Activated CD4-positive, alpha-beta T cell treated with anti-CD3 and anti-CD28 coated beads for 48 hours (primary cell): ENCODE measurements around the gene CD48.
"Not testable (repeated sequence)": the region's sequence is repeated elsewhere in the genome, so short reads cannot be mapped to it uniquely, and the experiment has no call there.

Experiments used
- DNase-seq: peaks from one replicate; pipeline ENCODE4 v3.0.0-alpha.2; 2020

CD48 gene

DNA sequence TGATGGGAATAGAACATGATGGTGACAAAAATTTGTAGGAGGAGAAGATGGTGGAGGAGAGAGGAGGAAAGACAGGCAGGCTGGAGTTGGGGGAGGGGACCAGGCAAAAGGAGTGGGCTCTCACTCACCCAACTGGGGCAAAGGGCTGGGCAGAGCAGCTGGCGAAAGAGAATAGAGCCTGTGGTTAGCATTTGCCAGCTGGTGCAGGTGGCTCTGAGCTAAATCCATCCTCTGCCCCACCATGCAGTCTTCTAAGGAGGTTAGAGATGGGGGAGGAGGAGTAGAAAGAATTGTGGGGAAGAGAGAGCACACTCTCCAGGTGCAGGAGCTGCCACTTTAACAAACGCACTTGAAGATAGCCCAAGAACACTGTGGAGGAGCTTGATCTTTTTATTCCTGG is 37.2 kb downstream of the CD48 start:
- DNase-seq: no peak

DNA sequence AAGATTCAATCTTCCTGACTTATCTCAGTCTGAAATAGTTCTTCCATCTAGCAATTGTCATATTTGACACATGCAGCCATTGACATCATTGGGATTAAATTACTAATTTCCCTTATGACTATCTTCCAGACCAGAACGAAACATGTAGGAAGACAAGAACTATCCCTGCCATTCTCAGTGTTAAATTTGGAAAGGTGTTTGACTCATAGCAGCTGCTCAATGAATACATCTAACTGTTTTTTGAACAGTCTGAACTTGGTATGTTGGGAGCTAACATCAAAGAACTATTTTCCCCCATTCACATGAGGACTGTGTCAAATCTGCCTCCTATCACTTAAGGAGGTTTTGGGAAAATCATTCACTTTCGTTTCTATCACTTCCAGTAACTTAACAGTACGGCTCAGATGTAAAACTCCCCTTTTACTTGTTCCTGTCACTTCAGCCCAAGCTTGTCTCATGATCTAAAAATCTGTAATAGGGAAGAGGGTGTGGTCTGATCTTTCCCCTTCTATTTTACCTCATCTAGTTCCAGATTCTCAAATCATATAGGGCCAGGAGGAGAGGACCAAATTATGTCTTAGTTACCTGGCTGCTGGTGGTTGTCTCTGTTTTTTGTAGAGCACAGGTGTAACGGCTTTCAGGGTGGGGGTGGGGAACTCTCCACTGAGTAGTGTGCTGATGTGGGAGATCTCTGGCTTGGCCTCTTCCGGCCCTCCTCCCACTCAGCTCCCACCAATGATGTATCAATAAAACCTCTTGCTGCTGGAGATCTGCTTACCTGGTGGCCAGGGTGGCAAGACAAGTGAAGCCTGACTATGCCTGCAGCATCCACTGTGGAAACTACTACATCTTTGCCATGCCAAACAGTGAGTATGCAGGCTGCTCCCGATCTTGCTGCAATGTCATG is 38.6 kb downstream of the CD48 start:
- peak; percentile 53 for DNase-seq

DNA sequence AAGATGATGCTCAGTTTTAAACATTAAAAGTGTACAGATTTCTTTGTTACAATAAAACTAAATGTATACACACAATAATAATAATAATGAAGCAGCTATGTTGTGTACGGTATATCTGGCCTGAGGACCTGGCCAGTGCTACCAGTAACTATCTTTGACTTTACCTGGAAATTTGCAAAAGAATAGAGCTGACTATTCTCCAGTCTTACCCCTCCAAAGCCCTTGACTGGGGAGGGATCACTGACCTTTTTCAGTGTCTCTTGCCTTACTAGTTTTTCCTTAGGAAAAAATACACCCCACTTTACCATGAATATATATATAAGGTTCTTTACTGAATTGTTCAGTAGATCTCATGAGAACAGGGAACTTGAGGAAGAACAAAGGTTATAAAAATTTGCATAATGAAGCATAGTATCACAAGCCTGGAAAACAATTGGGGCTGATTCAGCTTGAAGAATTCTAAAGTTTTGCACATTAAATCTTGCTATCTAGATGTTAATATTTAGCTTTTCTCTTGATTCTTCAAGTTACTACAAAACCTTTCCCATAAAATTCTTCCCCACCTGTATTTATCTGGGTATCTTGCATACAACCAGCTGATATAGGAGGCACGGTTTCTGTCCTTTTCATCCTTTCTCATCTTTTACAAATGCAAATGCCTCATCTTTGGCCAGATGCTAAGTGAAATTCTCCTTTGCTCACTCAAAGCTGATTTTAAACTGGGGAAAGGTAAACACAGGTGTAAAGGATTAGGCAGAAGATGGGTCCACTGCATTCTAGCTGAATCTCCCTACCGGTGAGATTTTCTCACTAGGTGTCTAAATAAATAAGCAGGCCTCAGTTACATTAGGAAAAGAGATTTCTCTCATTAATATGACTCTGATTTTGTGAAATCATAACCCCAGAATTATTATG is 39.8 kb downstream of the CD48 start:
- DNase-seq: no peak

DNA sequence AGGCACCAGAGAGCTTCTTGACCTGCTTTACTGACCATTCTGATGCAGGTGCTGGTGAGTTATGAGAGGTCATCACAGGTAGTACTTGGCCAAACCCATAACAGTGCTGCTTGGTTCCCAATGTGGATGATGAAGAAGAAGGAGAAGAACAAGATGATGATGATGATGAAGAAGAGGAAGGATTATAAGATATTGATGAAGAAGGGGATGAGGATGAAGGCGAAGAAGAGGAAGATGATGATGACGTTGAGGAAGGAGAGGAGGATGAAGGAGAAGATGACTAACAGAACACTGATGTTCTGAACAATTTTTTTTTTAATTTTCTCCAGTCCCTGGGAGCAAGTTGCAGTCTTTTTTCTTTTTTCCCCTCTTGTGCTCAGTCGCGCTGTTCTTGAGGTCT is 40.9 kb downstream of the CD48 start:
- DNase-seq: no peak

DNA sequence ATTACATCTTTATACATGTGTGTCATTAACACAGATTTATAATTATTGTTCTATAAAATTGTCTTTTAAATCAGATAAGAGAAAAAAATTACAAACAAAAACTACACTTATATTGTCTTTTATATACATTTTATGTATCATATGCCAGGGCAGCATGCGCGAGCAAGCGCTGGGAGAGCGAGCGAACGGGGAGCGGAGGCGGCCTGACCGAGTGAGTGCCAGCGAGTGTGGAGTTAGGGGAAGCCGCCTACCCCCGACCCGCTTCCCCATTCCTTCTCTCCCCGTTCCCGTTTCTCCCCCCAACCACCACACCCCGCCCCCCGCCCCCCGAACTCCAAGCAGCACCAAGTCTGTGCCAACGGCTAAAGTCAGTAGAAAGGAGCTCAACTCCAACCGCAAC is 41.8 kb downstream of the CD48 start:
- no peak for DNase-seq

DNA sequence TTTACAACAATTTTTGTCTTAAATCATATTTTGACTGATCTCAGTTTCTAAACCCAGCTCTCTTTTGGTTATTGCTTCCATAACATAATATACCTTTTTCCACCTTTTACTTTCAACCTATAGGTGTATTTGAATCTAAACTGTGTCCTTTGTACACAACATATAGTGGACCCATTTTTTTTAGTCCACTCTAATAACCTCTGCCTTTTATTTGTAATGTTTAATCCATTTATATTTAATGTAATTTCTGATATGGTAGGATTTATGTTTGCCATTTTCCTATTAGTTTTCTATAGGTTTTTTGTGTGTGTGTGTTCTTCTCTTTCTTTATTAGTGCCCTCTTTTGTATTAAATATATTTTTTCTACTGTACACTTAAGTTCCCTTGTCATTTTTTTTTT is 42.3 kb downstream of the CD48 start:
- no peak for DNase-seq

DNA sequence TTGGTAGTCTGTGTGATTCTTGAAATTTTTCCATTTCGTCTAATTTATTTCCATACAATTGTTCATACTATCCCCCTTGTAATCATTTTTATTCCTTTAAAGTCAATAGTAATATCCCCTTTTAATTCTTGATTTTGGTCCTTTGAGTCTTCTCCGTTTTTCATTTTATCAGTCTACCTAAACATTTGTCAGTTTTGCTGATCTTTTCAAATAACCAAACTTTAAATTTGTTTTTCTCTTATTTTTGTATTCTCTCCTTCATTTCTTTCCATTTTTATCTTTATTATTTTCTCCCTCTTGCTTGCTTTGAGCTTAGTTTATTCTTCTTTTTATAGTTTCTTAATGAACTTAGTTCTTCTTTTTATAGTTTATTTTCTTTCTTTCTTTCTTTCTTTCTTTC is 43.7 kb downstream of the CD48 start:
- no peak for DNase-seq

DNA sequence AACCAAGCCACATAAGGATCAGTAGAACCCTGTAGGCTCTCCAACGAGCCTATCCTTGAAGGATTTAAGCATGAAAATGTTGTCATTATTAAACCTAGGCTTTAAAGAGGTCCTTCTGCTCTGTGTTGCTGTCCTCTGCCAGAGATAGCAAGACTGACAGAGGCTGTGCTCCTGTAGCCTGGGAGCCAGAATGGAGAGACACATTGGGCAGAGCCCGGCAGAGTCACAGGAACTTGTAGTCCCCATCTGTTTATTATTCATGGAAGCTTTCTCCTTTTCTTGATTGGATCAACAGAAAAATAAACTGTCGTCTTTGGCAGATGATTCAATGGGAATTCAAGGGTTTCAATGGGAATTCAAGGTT is 45.6 kb downstream of the CD48 start:
- DNase-seq: no peak

DNA sequence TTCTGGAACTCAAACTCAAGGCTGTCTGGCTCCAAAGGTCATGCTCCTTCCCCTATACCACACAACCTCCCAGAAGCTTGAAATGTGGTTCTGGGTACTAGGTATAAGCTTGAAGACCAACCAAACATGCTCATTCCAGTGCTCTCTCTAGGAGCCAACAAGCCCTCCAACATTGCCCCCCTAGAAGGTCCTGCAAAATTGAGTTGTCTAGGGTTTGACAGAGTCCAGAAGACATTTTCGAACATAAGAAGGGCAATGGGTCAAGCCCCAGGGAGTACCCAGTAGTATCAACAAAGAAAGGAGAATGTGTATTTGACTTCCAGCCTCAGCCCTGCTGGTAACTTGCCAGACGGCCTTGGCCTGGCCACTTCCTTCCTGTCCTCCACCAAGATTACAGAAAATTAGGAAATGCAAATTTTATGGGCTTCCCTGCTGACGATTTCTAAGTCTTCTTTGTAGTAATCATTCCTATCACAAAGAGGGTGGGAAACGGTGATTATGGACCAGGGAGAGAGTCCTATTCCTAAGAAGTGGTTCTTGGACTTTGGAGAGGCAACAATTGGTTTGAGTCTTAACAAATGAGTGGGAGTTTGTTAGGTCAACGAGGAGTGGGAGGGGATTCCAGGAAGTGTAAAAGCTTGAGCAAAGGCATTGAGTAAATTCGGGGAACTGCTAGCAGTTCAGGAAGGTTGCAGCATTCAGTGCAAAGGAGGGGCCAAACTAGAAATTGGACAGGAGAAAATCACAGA is 46.1 kb downstream of the CD48 start:
- DNase-seq: peak; percentile 39

DNA sequence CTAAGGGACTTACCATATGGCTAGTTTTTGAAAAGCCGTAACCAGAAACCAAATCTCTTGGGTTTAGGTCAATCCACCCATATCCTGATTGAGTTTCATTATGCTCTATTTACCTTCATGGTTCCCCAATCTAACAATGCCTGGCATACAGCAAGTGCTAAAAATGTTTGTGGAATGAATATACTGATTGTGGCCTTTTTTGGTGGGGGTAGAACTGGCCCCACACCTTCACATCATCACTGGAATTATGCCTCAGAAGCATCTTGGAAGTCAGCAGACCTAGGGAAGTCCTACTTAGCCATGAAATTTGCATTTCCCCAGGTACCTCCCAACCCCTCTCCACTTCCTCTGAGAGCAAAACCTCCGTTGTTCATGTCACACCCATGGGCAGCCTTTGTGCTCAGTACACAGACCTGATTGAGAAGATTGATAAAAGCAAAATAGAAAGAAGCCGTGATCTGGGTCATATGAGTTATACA is 47.0 kb downstream of the CD48 start:
- DNase-seq: peak; percentile 51

DNA sequence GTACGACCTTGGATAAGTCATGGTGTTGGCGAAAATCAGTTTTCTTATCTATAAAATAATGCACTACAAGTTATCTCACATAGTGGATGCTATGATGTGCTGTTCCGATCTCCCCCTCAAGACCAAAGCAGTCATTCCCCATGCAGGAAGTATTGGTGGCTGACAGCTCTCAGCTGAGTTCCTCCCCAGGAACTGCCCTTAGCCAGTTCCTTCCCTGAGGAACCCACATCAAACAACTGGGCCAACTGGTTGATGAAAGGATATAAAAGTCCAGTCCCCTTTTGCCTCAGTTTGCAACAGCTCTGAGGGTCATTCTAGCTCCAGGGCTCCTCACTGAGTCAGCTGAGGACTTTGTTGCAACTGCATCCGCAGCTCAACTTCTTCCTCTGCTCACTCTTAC is 48.7 kb downstream of the CD48 start:
- no peak for DNase-seq

DNA sequence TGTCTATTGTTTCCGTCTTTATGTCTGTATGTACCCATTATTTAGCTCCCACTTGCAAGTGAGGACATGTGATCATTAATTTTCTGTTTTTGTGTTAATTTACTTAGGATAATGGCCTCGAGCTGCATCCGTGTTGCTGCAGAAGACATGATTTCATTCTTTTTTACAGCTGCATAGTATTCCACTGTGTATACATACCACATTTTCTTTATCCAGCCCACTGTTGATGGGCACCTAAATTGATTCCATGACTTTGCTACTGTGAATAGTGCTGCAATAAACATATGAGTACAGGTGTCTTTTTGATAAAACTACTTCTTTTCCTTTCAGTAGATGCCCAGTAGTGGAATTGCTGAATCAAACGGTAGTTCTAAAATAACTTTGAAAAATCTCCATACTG is 52.1 kb downstream of the CD48 start:
- no peak for DNase-seq

DNA sequence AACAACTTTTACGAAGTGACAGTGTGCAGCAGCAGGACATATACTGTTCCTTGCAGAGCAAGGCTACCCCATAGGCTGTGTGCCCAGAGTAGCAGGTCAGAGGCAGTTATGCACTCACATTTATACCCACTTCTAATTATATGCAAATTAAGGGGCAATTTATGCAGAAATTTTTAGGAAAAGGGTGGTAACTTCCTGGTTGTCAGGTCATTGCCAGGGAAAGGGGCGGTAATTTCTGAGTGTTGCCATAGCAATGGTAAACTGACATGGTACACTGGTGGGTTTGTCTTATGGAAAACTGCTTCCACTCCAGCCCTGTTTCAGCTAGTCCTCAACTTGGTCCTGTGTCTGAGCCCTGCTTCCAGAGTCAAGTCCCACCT is 52.8 kb downstream of the CD48 start:
- DNase-seq: no peak

DNA sequence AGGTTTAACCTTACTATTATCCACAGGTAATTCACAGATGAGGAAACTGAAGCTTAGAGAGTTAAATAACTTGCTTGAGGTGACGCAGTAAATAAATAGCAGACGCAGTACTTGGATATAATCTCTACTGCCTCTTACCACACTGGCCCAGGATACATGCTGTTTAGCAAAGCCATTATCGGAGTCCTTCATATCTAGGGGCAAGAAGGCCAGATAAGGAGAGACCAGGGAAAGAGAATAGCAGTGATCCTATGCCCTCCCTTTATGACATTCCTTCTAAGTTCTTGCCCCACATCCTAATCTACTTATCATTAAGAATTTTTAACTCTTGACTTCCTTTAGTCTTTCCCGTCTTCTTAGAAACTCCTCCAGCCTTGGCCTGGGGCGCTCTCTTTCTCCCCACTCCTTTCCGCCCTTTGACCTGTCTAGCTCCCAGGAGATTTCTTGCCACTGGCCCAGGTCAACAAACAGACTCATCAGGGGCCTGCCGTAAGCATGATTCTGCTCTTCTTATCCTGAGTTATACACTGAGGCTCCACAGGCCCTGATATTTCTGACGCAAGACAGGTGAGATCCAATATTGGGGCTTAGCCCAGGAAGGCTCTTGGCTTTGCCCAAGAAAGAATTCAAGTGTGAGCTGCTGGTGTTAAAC is 53.3 kb downstream of the CD48 start:
- no peak for DNase-seq

DNA sequence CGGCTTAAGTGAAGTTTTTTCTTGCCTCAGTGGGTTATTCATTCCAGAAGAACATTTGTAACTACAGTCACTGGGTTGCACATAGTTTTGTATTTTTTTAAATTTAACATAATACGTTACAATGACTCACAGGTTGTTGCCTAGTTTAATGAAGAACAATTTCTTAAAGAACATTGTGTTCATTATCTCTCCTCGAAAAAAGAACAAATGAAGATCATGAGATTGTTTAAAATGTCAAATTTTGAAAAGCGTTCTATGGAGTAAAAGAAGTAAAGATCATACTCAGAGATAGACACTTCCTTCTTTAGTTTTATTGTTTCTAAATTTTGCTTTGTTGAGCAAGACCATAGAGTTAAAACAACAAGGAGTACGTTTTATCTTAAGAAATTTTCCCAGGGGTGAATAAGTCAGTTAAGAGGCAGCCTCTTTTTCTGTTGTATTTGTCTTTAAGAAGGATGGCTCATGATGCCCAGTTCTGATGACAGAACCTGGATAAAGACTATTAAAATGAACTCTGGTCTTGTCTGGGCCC is 54.3 kb downstream of the CD48 start:
- no peak for DNase-seq

DNA sequence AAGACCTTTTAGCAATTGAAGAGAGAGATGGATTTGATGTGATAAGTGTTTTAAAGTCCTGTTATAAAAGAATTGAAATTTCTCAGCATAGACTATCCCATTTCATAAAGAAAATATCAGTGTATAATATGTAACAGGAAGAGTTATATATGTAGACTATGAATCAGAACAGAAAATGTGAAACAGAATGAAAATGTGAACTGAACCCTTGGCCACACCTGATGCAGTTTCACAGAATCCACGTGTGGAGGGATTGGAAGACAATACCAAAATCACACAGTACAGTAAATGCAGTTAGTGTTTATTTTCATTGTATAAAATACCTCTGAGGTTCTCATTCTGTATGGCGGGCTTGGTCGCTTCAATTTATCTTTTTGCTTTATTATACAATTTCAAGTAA is 54.9 kb downstream of the CD48 start:
- no peak for DNase-seq

DNA sequence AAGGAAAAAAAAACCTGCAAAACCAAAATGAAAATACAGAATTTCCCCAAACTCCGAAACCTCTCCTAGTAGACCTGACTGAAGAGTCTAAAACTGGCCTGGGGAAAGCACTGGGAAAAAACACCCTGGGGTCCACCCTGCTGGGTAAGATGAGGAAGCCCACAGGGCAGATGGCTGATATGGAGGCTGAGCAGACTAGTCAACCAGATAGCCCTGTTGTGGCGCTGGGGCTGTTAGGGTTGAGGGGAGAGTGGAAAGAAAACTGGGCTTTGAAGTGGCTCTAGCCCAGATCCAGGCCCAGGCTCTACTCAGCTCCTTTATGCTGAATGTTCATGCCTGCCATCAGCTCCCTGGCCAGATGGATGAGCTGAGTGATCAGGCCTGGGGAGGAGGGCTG is 58.0 kb downstream of the CD48 start:
- DNase-seq: no peak

DNA sequence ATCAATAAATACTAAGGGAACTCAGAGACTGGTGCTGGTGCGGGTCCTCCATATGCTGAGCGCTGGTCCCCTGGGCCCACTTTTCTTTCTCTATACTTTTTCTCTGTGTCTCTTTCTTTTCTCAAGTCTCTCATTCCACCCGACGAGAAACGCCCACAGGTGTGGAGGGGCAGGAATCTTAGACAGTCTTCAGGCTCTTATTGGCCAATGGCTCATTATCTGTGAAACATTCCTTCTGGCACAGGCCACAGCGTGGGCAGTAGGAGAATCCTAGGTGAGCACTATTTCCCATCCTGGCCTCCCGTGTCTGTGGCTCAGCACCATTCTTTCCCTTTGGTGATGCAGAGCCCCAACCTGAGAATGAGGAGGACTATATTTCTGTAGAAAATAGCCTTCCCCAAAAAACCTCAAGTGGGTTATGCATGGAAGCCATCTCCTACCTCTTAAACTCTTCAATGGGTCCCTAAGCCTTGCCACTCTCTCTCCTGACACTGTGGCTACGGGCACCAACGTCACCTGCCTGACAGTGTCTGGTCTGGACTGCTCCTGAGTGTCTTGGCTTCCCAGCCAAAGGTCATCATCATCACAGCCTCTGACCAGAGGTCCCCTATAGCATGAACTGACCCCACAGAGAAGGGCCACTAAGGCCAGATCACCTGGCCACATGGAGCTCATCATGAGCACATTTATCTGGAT is 58.5 kb downstream of the CD48 start:
- DNase-seq: no peak

DNA sequence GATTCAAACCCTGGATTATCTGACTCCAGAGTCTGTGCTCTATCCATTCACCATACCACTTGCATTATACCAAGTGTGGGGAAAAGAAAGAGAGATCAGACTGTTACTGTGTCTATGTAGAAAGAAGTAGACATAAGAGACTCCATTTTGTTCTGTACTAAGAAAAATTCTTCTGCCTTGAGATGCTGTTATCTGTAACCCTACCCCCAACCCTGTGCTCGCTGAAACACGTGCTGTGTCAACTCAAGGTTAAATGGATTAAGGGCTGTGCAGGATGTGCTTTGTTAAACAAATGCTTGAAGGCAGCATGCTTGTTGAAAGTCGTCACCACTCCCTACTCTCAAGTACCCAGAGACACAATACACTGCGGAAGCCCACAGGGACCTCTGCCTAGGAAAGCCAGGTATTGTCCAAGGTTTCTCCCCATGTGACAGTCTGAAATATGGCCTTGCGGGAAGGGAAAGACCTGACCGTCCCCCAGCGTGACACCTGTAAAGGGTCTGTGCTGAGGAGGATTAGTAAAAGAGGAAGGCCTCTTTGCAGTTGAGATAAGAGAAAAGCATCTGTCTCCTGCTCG is 59.5 kb downstream of the CD48 start:
- DNase-seq: not testable (repeated sequence)

DNA sequence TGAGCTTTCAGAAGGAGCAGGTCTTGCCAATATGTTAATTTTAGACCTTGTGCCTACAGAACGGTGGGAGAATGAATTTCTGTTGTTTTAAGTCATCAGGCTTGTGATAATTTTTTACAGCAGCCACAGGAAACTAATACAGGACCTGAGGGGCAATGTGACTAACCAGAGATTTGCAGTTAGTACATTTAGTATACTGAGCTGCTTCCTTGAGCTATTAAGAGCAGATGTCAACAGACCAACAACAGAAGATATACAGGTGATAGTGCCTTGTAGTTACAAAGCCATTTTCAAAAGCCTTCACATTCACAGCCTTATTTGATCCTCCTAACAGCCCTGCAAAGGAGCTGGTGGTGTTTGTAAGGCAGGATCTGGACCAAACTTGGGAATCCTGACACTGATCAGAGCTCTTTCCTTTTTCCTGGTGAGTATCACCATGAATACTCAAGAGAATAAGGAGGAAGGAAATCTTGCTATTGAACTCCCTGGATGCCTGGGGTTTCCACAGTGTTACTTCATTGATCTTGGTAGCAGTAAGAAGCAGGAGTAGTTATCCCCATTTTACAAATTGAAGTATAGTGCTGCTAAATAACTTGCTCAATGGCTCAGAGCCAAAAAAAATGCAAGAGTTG is 60.1 kb downstream of the CD48 start:
- no peak for DNase-seq

DNA sequence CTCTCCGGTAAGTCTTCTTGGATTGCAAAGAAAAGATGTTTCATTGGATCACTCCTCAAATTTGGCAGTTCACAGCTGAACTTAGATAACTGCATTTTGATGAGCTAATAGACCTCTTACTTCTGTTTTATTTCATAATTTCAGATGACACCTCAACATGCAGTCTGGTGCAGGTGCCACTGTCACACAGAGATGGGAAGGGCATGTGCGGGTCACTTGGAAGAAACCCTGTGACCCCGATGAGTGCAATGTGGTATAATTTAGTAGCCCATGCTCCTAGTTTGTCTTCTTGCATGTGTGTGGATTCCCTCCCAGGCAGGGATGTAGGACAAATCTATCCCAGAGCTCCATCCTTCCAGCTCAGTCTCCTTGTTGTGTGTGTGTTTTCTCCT is 64.3 kb downstream of the CD48 start:
- DNase-seq: no peak
